CD4-positive, alpha-beta T cell (primary cell): Measurements from ENCODE around the gene JUNB. TPM values are rescaled to one million over a fixed set of nuclear protein-coding genes. Genes with fewer than 3 reads are reported as not detected.

ENCODE experiments used
- ATAC-seq: fragments of 200-7000 bp; cut with Tn5 transposase; one replicate; pipeline ENCODE4 v1.10.0; 2022; ENCODE audit warnings: mild to moderate bottlenecking; ENCODE audit not compliant: poor library complexity
- CTCF ChIA-PET: fragments of 350-600 bp; sonication (Branson Sonifier 250); formaldehyde crosslinking; loops from one replicate; lab custom pipeline; 2021; ENCODE audit warnings: antibody characterized with exemption, inconsistent platforms; lab: Charles Lee
- POLR2A ChIA-PET: fragments of 350-600 bp; sonication (Branson Sonifier 250); formaldehyde crosslinking; loops from one replicate; lab custom pipeline; 2021; ENCODE audit warnings: antibody characterized with exemption, inconsistent platforms; lab: Charles Lee
- DNase-seq, 14 experiments: peaks; one replicate each; pipeline ENCODE4 v3.0.0-alpha.2; 2013 to 2020; ENCODE audit warnings: mixed read lengths in 2 of 14
- H3K27ac ChIP-seq, 2 donors: one replicate each; pipeline versions ENCODE4 v1.5.1 to v1.7.0; 2013; ENCODE audit warnings: low read length in 2 of 2, low read depth in 1 of 2, mild to moderate bottlenecking in 1 of 2
- H3K27me3 ChIP-seq, 2 experiments: 1 replicate in 1 of 2; 2 replicates in 1 of 2; pipeline versions ENCODE4 v1.6.1 to v1.7.0; 2013; ENCODE audit warnings: low read length in 2 of 2, control low read depth in 1 of 2, mild to moderate bottlenecking in 1 of 2, moderate library complexity in 1 of 2; ENCODE audit not compliant: insufficient read depth in 2 of 2, control insufficient read depth in 1 of 2
- H3K36me3 ChIP-seq: one replicate; pipeline ENCODE4 v1.6.1; 2013; ENCODE audit warnings: low read length, control low read depth; ENCODE audit not compliant: insufficient read depth
- H3K4me1 ChIP-seq: one replicate; pipeline ENCODE4 v1.6.1; 2013; ENCODE audit warnings: low read length, control low read depth; ENCODE audit not compliant: insufficient read depth
- H3K4me3 ChIP-seq: one replicate; pipeline ENCODE4 v1.5.1; 2013; ENCODE audit warnings: mild to moderate bottlenecking, low read length, moderate library complexity
- H3K9me3 ChIP-seq, 2 experiments: 1 replicate in 1 of 2; 2 replicates in 1 of 2; pipeline versions ENCODE4 v1.6.1 to v1.7.0; 2013; ENCODE audit warnings: low read length in 2 of 2, mild to moderate bottlenecking in 2 of 2, control low read depth in 1 of 2, moderate library complexity in 1 of 2; ENCODE audit not compliant: control insufficient read depth in 1 of 2, insufficient read depth in 1 of 2
- H3K27ac Mint-ChIP-seq: one replicate; pipeline ENCODE4 v1.8.0; 2020; ENCODE audit warnings: mixed read lengths
- H3K27me3 Mint-ChIP-seq: one replicate; pipeline ENCODE4 v1.8.0; 2021; ENCODE audit warnings: mixed read lengths
- H3K36me3 Mint-ChIP-seq: one replicate; pipeline ENCODE4 v1.8.0; 2021; ENCODE audit warnings: low read depth, mixed read lengths
- H3K4me1 Mint-ChIP-seq: one replicate; pipeline ENCODE4 v1.8.0; 2021; ENCODE audit warnings: low read depth, mixed read lengths
- H3K4me3 Mint-ChIP-seq: one replicate; pipeline ENCODE4 v1.8.0; 2020; ENCODE audit warnings: mild to moderate bottlenecking, mixed read lengths
- H3K9me3 Mint-ChIP-seq: one replicate; pipeline ENCODE4 v1.8.0; 2020; ENCODE audit warnings: mixed read lengths
- CTCF ChIP-seq: fragments of 200-600 bp; IDR thresholded peaks from one replicate; pipeline ENCODE4 v1.8.0; 2022; ENCODE audit warnings: antibody characterized with exemption, mild to moderate bottlenecking
- intact Hi-C, 2 experiments: fragments of 100-400 bp; cut with DNase I in 1 of 2; cut with micrococcal nuclease in 1 of 2; formaldehyde crosslinking; loops; one replicate each; pipeline versions ENCODE4 v1.15.1 to v1.9.0; 2023 to 2025; cut with DNase I, micrococcal nuclease
- total RNA-seq, 174 experiments: library from RNA in 2 of 174; stranded (reverse) in 2 of 174; gene quantifications; one replicate each; pipeline ENCODE4 v1.2.3 and lab custom pipeline; 2021 to 2026

The JUNB gene
- total RNA-seq, 2 experiments from 2014 or later = 2,467 to 2,518 TPM

- H3K36me3 Mint-ChIP-seq = no peaks in the 10 kb centered on the region
- Histone ChIP-seq H3K4me1 (peaks cover 10% of the 10 kb centered on the region), H3K9me3 (peaks cover 0 to 9% of the 10 kb centered on the region in 2 experiments), H3K27me3 (peaks cover 17% of the 10 kb centered on the region in 2 experiments), H3K27ac (no peak overlapping the region), H3K4me3 (no peak overlapping the region), H3K36me3 (no peaks in the 10 kb centered on the region)
- no peaks in the 10 kb centered on the region for H3K4me1 Mint-ChIP-seq
- TF ChIP-seq CTCF = no peak
- ChIA-PET CTCF (no interaction called here), POLR2A (no interaction called here)
- H3K27me3 Mint-ChIP-seq = peaks cover 25% of the 10 kb centered on the region
- H3K27ac Mint-ChIP-seq = no peak overlapping the region
- H3K9me3 Mint-ChIP-seq = no peaks in the 10 kb centered on the region
- intact Hi-C loops = no loop called here
- DNase-seq (no peak), ATAC-seq (no peak)
- no peak overlapping the region for H3K4me3 Mint-ChIP-seq
Measured at GRCh38 chr19:12821761-12822160, 30.5 kb downstream of the JUNB start.

GRCh38 chr19:12825254-12826131 is 34.2 kb downstream of the JUNB start:
- H3K9me3 ChIP-seq = peaks cover 0 to 19% of the 10 kb centered on the region in 2 experiments
- no peak overlapping the region for H3K4me3 Mint-ChIP-seq
- peaks cover 10% of the 10 kb centered on the region for H3K4me1 ChIP-seq
- no peaks in the 10 kb centered on the region for H3K36me3 ChIP-seq
- H3K9me3 Mint-ChIP-seq = no peaks in the 10 kb centered on the region
- H3K4me1 Mint-ChIP-seq = no peaks in the 10 kb centered on the region
- CTCF ChIA-PET = interaction anchor here (0.5 to 0.9 kb wide), 2 partner anchors 11 to 278 kb away, joined by 3 to 4 read pairs; no protein-coding TSS in a partner anchor
- H3K27ac Mint-ChIP-seq = no peak overlapping the region
- TF ChIP-seq CTCF = peak; percentile 16
- no peaks in the 10 kb centered on the region for H3K36me3 Mint-ChIP-seq
- H3K27me3 Mint-ChIP-seq = peaks cover 53% of the 10 kb centered on the region
- intact Hi-C loops = no loop called here
- peak; percentile 24 for ATAC-seq
- H3K4me3 ChIP-seq = no peak overlapping the region
- peaks cover 46 to 52% of the 10 kb centered on the region in 2 experiments for H3K27me3 ChIP-seq
- no peak overlapping the region for H3K27ac ChIP-seq
- peak in 4 of 14 experiments; percentile 22 to 53 (median 44) for DNase-seq
- POLR2A ChIA-PET = no interaction called here

- Histone ChIP-seq H3K4me3 (no peak overlapping the region), H3K27me3 (peaks cover 76 to 82% of the 10 kb centered on the region in 2 experiments), H3K9me3 (peaks cover 0 to 27% of the 10 kb centered on the region in 2 experiments), H3K4me1 (peaks cover 25% of the 10 kb centered on the region), H3K27ac (no peak overlapping the region), H3K36me3 (no peaks in the 10 kb centered on the region)
- ChIA-PET POLR2A (interaction anchor here (0.6 kb wide), 1 partner anchor 111 kb away, joined by 3 read pairs; no protein-coding TSS in a partner anchor), CTCF (interaction anchor here (1.6 to 1.7 kb wide), 2 partner anchors 46 to 71 kb away, joined by 3 read pairs; no protein-coding TSS in a partner anchor)
- no peaks in the 10 kb centered on the region for H3K36me3 Mint-ChIP-seq
- no peaks in the 10 kb centered on the region for H3K9me3 Mint-ChIP-seq
- no peak overlapping the region for H3K4me3 Mint-ChIP-seq
- H3K27ac Mint-ChIP-seq = no peak overlapping the region
- ATAC-seq = peak; percentile 25
- H3K4me1 Mint-ChIP-seq = peaks cover 16% of the 10 kb centered on the region
- TF ChIP-seq CTCF = no peak
- DNase-seq = peak in 1 of 14 experiments; percentile 51
- intact Hi-C loops = no loop called here
- peaks cover 78% of the 10 kb centered on the region for H3K27me3 Mint-ChIP-seq
Measured at GRCh38 chr19:12828494-12828893, 37.2 kb downstream of the JUNB start.
